Smooth muscle cell (in vitro differentiated cells): ENCODE measurements around the gene DGKQ. TPM values are rescaled to one million over a fixed set of nuclear protein-coding genes. Genes with fewer than 3 reads are reported as not detected.

ENCODE experiments used
- DNase-seq: peaks from one replicate; lab custom pipeline; 2025; ENCODE audit not compliant: unreplicated experiment; lab: John Stamatoyannopoulos, UW
- H2AFZ ChIP-seq: fragments of 200-600 bp; sonication (generic); 2 replicates; pipeline ENCODE4 v1.6.0; 2016; ENCODE audit warnings: antibody characterized with exemption, low read depth, mild to moderate bottlenecking
- H3F3A ChIP-seq: fragments of 200-600 bp; sonication (generic); 2 replicates; pipeline ENCODE4 v1.6.0; 2017; ENCODE audit warnings: antibody characterized with exemption, low read depth
- H3K27ac ChIP-seq: fragments of 200-600 bp; sonication (generic); 2 replicates; pipeline ENCODE4 v1.5.1; 2016; ENCODE audit warnings: low read depth, mild to moderate bottlenecking
- H3K27me3 ChIP-seq: fragments of 200-600 bp; sonication (generic); 2 replicates; pipeline ENCODE4 v1.6.1; 2016; ENCODE audit warnings: low read depth, mild to moderate bottlenecking
- H3K36me3 ChIP-seq: fragments of 200-600 bp; sonication (generic); 2 replicates; pipeline ENCODE4 v1.5.1; 2016; ENCODE audit warnings: low read depth
- H3K4me1 ChIP-seq: fragments of 200-600 bp; sonication (generic); 2 replicates; pipeline ENCODE4 v1.5.1; 2016; ENCODE audit warnings: low read depth
- H3K4me2 ChIP-seq: fragments of 200-600 bp; sonication (generic); 2 replicates; pipeline ENCODE4 v1.6.0; 2016; ENCODE audit warnings: mild to moderate bottlenecking
- H3K4me3 ChIP-seq: fragments of 200-600 bp; sonication (generic); 2 replicates; pipeline ENCODE4 v1.5.1; 2016; ENCODE audit warnings: mild to moderate bottlenecking
- H3K79me2 ChIP-seq: fragments of 200-600 bp; sonication (generic); 2 replicates; pipeline ENCODE4 v1.6.0; 2016; ENCODE audit warnings: low read depth, mild to moderate bottlenecking
- H3K9ac ChIP-seq: fragments of 200-600 bp; sonication (generic); 2 replicates; pipeline ENCODE4 v1.6.0; 2016; ENCODE audit warnings: low read depth
- H3K9me3 ChIP-seq: fragments of 200-600 bp; sonication (generic); replicated peaks from 2 replicates; pipeline ENCODE4 v1.5.1; 2016; ENCODE audit warnings: low read depth
- H4K20me1 ChIP-seq: fragments of 200-600 bp; sonication (generic); 2 replicates; pipeline ENCODE4 v1.6.0; 2016; ENCODE audit warnings: low read depth
- CTCF ChIP-seq: fragments of 200-600 bp; sonication (generic); IDR thresholded peaks from 2 replicates; pipeline ENCODE4 v1.5.1; 2017; ENCODE audit warnings: borderline replicate concordance, mild to moderate bottlenecking, antibody characterized with exemption; ENCODE audit not compliant: insufficient read depth, poor library complexity, severe bottlenecking
- WGBS: methylation state at CpG from one replicate; pipeline ENCODE4 v1.1.7; 2016; ENCODE audit warnings: low lambda C conversion rate; 5-methylcytosine and 5-hydroxymethylcytosine counted together
- polyA plus RNA-seq: library from polyadenylated mRNA; unstranded; fragments of >200 nt; fragmentation: Nextera tagmentation; extraction: Ambion mirVana; gene quantifications from 2 replicates; pipeline ENCODE4 v1.2.1, GENCODE V29; 2016
- total RNA-seq: library from RNA; depleted of rRNA; stranded (reverse); fragments of >200 nt; gene quantifications from 2 replicates; pipeline ENCODE4 v1.2.3, GENCODE V29; 2014

The DGKQ gene
- total and polyA plus RNA-seq, 2 experiments from 2014 or later: 4.2 to 16.2 TPM

GRCh38 chr4:925771-926500, 47.4 kb downstream of the DGKQ start:
- no peak for TF ChIP-seq CTCF
- DNase-seq: no peak
- WGBS: 80% methylated on average over 26 of the region's 26 CpGs

GRCh38 chr4:925171-925570, 48.2 kb downstream of the DGKQ start:
- Histone ChIP-seq H3F3A (no peaks in the 10 kb centered on the region), H3K4me1 (no peaks in the 10 kb centered on the region), H4K20me1 (peaks cover 92% of the 10 kb centered on the region), H3K36me3 (no peaks in the 10 kb centered on the region), H3K79me2 (peaks cover 89% of the 10 kb centered on the region), H3K9me3 (no peaks in the 10 kb centered on the region), H2AFZ (no peak overlapping the region), H3K4me2 (no peak overlapping the region), H3K4me3 (no peak overlapping the region), H3K9ac (no peak overlapping the region), H3K27ac (no peak overlapping the region), H3K27me3 (no peaks in the 10 kb centered on the region)
- TF ChIP-seq CTCF: no peak
- 92% methylated on average over 9 of the region's 9 CpGs for WGBS
- DNase-seq: no peak

More at GRCh38 chr4:925771-926500, 47.4 kb downstream of the DGKQ start:
- Histone ChIP-seq H2AFZ (no peak overlapping the region), H3K4me3 (no peak overlapping the region), H3K9ac (no peak overlapping the region), H3F3A (no peaks in the 10 kb centered on the region), H3K27me3 (no peaks in the 10 kb centered on the region), H3K27ac (no peak overlapping the region), H3K36me3 (no peaks in the 10 kb centered on the region), H3K4me1 (peaks cover 5% of the 10 kb centered on the region), H3K79me2 (peaks cover 90% of the 10 kb centered on the region), H4K20me1 (peaks cover 92% of the 10 kb centered on the region), H3K9me3 (no peaks in the 10 kb centered on the region), H3K4me2 (no peak overlapping the region)

GRCh38 chr4:924107-925096, 49.0 kb downstream of the DGKQ start:
- no peak overlapping the region for H2AFZ ChIP-seq
- H3K36me3 ChIP-seq: no peaks in the 10 kb centered on the region
- no peak for DNase-seq
- peaks cover 89% of the 10 kb centered on the region for H3K79me2 ChIP-seq
- H3K9me3 ChIP-seq: no peaks in the 10 kb centered on the region
- no peak overlapping the region for H3K9ac ChIP-seq
- 81% methylated on average over 17 of the region's 18 CpGs for WGBS
- H3K4me3 ChIP-seq: no peak overlapping the region
- no peaks in the 10 kb centered on the region for H3K4me1 ChIP-seq
- H3K27ac ChIP-seq: no peak overlapping the region
- H3F3A ChIP-seq: no peaks in the 10 kb centered on the region
- no peaks in the 10 kb centered on the region for H3K27me3 ChIP-seq
- no peak overlapping the region for H3K4me2 ChIP-seq
- TF ChIP-seq CTCF: no peak
- peaks cover 92% of the 10 kb centered on the region for H4K20me1 ChIP-seq
